Peyer's patch (tissue), 4 donors: ENCODE data around the gene EYA2. TPM values are rescaled to one million over a fixed set of nuclear protein-coding genes. Genes with fewer than 3 reads are reported as not detected.

Source experiments
- DNase-seq, 3 donors: peaks; one replicate each; pipeline ENCODE4 v3.0.0-alpha.2; 2017 to 2019
- H3K27ac ChIP-seq, 4 donors: fragments of 200-600 bp; sonication (generic); one replicate each; pipeline ENCODE4 v1.5.1; 2016 to 2019
- H3K27me3 ChIP-seq, 2 donors: fragments of 200-600 bp; sonication (generic); one replicate each; pipeline ENCODE4 v1.5.1; 2019
- H3K36me3 ChIP-seq, 3 donors: fragments of 200-600 bp; sonication (generic); one replicate each; pipeline ENCODE4 v1.5.1; 2016 to 2019
- H3K4me1 ChIP-seq, 4 donors: fragments of 200-600 bp; sonication (generic); one replicate each; pipeline ENCODE4 v1.5.1; 2016 to 2019
- H3K4me3 ChIP-seq, 4 donors: fragments of 200-600 bp; sonication (generic); 1 replicate in 3 of 4; 2 replicates in 1 of 4; pipeline ENCODE4 v1.5.1; 2016 to 2019; ENCODE audit warnings: mild to moderate bottlenecking in 1 of 4
- H3K9me3 ChIP-seq, 4 donors: fragments of 200-600 bp; sonication (generic); one replicate each; pipeline ENCODE4 v1.5.1; 2016 to 2019; ENCODE audit warnings: mild to moderate bottlenecking in 1 of 4
- CTCF ChIP-seq, 6 experiments: fragments of 450-650 bp in 4 of 6; fragments of 200-600 bp in 2 of 6; sonication (generic) in 1 of 6; IDR thresholded peaks; one replicate each; pipeline ENCODE4 v1.5.1; 2017 to 2019; ENCODE audit warnings: antibody characterized with exemption in 6 of 6, mild to moderate bottlenecking in 3 of 6, moderate library complexity in 1 of 6
- POLR2A ChIP-seq, 2 donors: fragments of 450-650 bp; IDR thresholded peaks; one replicate each; pipeline ENCODE4 v1.5.1; 2017; ENCODE audit warnings: antibody characterized with exemption in 2 of 2, mild to moderate bottlenecking in 2 of 2, moderate library complexity in 2 of 2
- total RNA-seq, 4 donors: library from RNA; depleted of rRNA; stranded (reverse); fragments of >200 nt; gene quantifications; one replicate each; pipeline ENCODE4 v1.1.0, GENCODE V29; 2016

The EYA2 gene
- total RNA-seq, 4 donors from 2014 or later = 0.40 to 1.7 TPM; not detected in 2

- TF ChIP-seq CTCF (IDR thresholded peaks at IDR 0.05) (no peak), POLR2A (IDR thresholded peaks at IDR 0.05) (no peak)
- no peak overlapping the region for H3K4me3 ChIP-seq
- no peaks in the 10 kb centered on the region for H3K36me3 ChIP-seq
- H3K9me3 ChIP-seq = no peaks in the 10 kb centered on the region
- no peak overlapping the region for H3K27ac ChIP-seq
- DNase-seq = no peak
- H3K4me1 ChIP-seq = no peaks in the 10 kb centered on the region
- no peaks in the 10 kb centered on the region for H3K27me3 ChIP-seq
Measured at GRCh38 chr20:47086316-47086715, 191.7 kb downstream of the EYA2 start.

- no peaks in the 10 kb centered on the region for H3K4me1 ChIP-seq
- no peak overlapping the region for H3K27ac ChIP-seq
- no peak for TF ChIP-seq POLR2A (IDR thresholded peaks at IDR 0.05)
- TF ChIP-seq CTCF (IDR thresholded peaks at IDR 0.05) = no peak
- H3K4me3 ChIP-seq = no peak overlapping the region
- H3K9me3 ChIP-seq = no peaks in the 10 kb centered on the region
- no peaks in the 10 kb centered on the region for H3K36me3 ChIP-seq
- DNase-seq = no peak
- no peaks in the 10 kb centered on the region for H3K27me3 ChIP-seq
Measured at GRCh38 chr20:47088335-47088734, 193.7 kb downstream of the EYA2 start.

- TF ChIP-seq POLR2A (IDR thresholded peaks at IDR 0.05) (no peak), CTCF (IDR thresholded peaks at IDR 0.05) (no peak)
- no peak for DNase-seq
- H3K36me3 ChIP-seq = no peaks in the 10 kb centered on the region
Measured at GRCh38 chr20:47089151-47089550, 194.5 kb downstream of the EYA2 start.

GRCh38 chr20:47090835-47091234 lies 196.2 kb downstream of the EYA2 start:
- TF ChIP-seq POLR2A (IDR thresholded peaks at IDR 0.05) (no peak), CTCF (IDR thresholded peaks at IDR 0.05) (no peak)
- DNase-seq = no peak
- no peak overlapping the region for H3K4me3 ChIP-seq
- H3K36me3 ChIP-seq = no peaks in the 10 kb centered on the region
- no peaks in the 10 kb centered on the region for H3K27me3 ChIP-seq
- H3K4me1 ChIP-seq = no peaks in the 10 kb centered on the region
- H3K9me3 ChIP-seq = no peaks in the 10 kb centered on the region
- no peak overlapping the region for H3K27ac ChIP-seq

More at GRCh38 chr20:47089151-47089550, 194.5 kb downstream of the EYA2 start:
- H3K27me3 ChIP-seq = no peaks in the 10 kb centered on the region
- no peak overlapping the region for H3K27ac ChIP-seq
- H3K4me3 ChIP-seq = no peak overlapping the region
- H3K9me3 ChIP-seq = no peaks in the 10 kb centered on the region
- no peaks in the 10 kb centered on the region for H3K4me1 ChIP-seq

- no peak for DNase-seq
- Histone ChIP-seq H3K4me3 (no peak overlapping the region), H3K36me3 (no peaks in the 10 kb centered on the region), H3K27ac (no peak overlapping the region), H3K27me3 (no peaks in the 10 kb centered on the region), H3K9me3 (no peaks in the 10 kb centered on the region), H3K4me1 (no peaks in the 10 kb centered on the region)
- TF ChIP-seq CTCF (IDR thresholded peaks at IDR 0.05) (no peak), POLR2A (IDR thresholded peaks at IDR 0.05) (no peak)
Measured at GRCh38 chr20:47093320-47093966, 198.8 kb downstream of the EYA2 start.

- Histone ChIP-seq H3K4me1 (no peaks in the 10 kb centered on the region), H3K27ac (no peak overlapping the region), H3K4me3 (no peak overlapping the region), H3K27me3 (no peaks in the 10 kb centered on the region), H3K36me3 (no peaks in the 10 kb centered on the region), H3K9me3 (no peaks in the 10 kb centered on the region)
- no peak for DNase-seq
- TF ChIP-seq CTCF (IDR thresholded peaks at IDR 0.05) (no peak), POLR2A (IDR thresholded peaks at IDR 0.05) (no peak)
Measured at GRCh38 chr20:47095690-47096089, 201.0 kb downstream of the EYA2 start.
